GM18858 (cell line): ENCODE data around the gene POM121L2.

Experiments
- ATAC-seq: cut with Tn5 transposase; IDR thresholded peaks from one replicate; pipeline ENCODE4 v1.9.1; 2021; ENCODE audit not compliant: unreplicated experiment

The POM121L2 gene

DNA sequence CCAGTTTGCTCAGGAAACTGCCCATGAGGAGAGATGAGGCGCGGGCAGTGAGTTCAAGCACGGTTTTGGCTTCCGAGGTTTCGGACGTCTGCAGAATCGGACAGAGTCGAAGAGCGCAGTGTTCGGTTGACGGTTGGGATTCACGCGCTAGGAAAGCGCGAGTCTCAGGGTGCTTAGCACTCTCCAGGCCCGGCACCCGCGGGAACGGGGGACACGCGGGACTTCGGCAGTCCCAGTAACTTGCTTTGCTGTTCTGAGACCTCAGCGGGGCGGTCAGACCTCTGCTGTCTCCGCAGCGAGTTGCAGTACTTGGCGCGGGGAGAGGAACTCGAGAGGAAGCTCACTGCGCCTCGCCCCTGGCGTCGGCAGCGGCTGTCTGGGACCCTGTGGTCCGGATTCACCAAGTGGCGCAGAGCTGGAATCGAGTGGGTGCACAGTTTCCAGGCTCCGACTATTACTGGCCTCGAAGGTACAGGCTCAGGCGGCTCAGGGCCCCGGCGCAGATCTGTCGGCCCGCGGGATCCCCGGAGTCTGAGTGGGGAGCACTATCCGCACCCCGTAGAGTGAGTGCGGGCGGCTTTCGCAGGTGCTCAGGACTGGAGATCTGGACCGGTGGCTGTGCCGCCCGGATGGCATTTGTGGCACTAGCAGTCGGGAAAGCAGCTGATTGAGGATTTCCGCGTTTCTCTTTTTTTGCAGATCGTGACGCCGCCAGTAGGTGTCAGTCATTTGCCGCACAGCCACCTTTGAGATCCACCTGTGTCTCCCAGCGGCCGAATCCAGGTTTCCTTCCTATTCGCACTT lies at the start of gene POM121L2:
POM121L2 (minus strand) TSS at position 128 of the 804 bp plus-strand sequence; CDS start at position 25, 103 bp downstream.
- ATAC-seq = no peak

DNA sequence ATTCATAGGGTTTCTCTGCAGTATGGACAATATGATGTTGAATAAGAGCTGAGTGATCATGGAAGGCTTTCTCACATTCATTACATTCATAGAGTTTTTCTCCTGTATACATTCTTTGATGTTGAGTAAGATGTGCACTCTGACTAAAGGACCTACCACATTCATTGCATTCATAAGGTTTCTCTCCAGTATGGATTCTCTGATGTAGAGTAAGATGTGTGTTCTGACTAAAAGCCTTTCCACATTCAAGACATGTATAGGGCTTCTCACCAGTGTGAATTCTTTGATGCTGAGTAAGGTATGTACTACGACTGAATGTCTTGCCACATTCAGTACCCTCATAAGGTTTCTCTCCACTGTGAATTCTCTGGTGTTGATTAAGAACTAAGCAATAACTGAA lies 47.2 kb upstream of the POM121L2 start:
- no peak for ATAC-seq

GRCh38 chr6:27358786-27359185 lies 46.7 kb upstream of the POM121L2 start:
- ATAC-seq = no peak

GRCh38 chr6:27352850-27353249 lies 40.8 kb upstream of the POM121L2 start:
- no peak for ATAC-seq

DNA sequence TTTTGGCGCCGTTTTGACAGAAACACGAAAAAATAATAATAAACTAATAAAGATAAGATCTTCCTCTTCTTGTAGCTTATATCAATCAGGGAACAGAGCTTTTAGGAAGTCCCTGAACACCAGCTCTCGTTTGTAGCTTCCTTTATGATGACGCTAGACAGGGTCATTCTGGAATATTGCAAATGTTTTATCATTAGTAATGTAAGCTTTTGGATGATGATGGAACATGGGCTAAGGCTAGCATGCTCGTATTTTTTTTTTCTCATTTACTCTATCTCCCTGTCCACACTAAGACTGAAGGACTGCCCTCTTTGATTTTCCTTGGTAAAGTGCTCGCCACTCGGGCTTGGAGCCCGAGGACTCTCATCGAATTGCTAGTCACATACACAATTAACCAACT lies 22.1 kb upstream of the POM121L2 start:
- ATAC-seq = no peak

DNA sequence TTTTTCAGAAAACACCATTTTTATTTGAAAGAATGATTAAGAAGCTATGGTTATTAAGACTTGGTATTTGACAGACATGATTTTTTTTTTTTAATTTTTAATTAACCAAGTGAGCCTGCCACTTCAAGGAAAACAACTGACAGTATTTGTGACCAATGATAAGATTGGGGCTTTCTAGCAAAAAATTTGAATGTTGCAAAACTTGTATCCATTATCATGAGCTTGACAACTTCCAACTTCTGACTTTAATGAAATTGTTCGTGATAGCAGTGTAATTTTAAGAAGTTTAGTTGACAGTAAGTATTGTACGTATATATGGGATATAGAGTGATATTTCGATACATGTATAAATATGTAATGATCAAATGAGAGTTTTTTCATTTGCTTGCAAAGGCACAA lies 21.6 kb upstream of the POM121L2 start:
- no peak for ATAC-seq

DNA sequence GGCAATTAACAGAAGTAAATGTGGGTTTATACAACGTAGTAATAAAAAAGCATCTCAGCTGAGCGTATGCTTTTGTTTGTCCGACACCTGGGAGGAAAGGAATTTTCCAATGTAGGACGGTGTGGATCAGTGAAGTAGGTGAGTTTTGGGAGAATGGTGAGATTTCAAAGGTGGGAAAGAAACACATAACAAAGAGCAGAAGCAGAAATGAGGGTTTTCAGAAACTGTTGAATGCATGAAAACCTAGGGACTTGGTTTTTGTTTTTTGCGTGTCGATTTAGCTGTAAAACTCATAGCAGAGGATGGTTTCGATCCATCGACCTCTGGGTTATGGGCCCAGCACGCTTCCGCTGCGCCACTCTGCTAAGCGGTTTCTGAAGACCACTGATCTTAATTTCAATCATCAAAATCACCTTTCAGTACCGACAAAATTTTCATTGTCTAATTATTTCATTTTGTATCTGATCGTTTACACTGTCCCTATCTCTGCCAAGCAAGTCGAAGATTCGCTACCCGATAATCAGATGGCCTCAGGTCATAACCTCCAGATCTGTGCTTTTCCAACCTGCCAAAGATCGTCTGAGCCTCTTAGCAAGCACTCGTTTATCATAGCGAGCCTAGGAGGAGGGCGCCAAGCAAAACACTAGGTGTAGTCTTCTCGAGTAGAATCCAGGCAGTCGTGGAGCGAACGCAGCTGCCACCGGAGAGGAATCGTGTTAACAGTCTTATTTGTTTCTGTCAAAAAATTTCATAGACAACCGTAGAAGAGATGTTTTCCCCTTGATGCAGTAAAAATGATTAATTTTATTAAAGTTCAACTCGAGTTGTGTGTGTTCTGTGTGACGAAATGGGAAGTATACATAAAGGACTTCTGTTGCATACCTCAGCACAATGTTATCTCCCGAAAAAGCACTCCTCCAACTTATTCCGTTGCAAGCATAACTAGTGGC lies 20.9 kb upstream of the POM121L2 start:
- ATAC-seq = no peak

GRCh38 chr6:27327023-27327738 lies 15.1 kb upstream of the POM121L2 start:
- ATAC-seq = no peak

DNA sequence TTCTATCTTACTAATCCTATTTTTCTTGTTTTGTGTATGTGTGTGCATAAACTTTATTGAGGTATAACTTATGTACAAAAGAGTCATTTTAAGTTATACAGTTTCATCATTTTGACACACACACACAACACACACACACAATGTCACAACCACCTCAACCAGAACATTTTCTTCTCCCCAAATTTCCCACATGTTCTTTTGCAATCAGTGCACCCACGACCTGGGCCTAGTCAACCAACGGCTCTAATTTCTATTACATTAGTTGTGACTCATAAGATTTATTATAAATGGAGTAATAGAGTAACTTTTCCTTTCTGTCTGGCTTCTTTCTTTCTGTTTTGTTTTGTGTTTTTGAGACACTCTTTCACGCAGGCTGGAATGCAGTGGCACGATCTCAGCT lies 9.8 kb upstream of the POM121L2 start:
- ATAC-seq = no peak

GRCh38 chr6:27321370-27321769 lies 9.3 kb upstream of the POM121L2 start:
- no peak for ATAC-seq

DNA sequence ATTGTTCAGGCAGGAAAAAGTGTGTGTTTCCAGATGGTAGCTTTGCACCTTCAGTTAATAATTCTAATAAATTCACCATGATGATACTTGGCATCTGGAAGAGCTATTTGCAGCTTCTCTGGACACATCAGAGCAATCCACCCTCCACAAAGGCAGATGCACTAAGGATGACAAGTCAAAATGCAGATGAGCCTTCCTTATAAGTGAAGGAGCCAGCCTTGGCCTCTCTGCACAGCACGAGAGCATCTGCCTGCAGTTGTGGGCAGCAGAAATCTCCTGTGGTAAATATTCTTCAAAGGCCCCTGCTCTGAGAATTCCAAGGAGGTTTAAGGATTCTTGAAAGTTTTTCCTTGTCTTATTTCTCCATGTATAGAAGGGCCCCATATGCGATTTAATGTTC lies 6.9 kb upstream of the POM121L2 start:
- no peak for ATAC-seq

- no peak for ATAC-seq
Measured at GRCh38 chr6:27314046-27314445, 2.0 kb upstream of the POM121L2 start.

DNA sequence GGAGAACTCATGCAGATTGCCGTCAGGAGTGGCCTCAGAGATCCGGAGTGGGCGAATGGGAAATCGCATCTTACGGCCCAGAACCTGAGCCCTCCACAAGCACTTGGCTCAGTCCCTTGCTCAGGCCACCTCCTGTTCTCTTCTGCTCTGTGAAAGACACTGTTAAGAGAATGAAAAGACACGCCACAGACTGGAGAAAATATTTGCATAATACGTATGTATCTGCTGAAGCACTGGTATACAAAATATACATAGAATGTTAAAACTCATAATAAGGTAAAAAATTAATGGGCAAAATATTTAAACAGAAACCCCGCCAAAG lies 838 bp upstream of the POM121L2 start:
- ATAC-seq = no peak

DNA sequence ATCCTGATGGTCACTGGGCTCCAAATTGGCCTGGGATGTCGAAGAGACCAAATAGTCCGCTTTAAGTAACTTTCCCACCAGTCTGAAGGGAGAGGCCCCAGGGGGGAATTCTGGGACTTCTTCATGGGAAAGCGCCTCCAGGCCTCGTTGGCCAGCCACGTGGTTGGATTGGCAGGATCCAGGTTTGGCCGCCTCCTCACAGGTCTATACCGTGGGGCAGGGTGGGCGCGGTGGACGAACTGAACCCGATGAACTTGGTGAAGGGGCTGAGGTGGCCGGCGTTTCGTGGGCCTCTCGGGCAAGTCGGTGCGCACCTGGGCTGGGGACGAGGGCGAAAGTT lies 297 bp downstream of the POM121L2 start:
- no peak for ATAC-seq

GRCh38 chr6:27303613-27304272 lies 8.3 kb downstream of the POM121L2 start:
- ATAC-seq = no peak

- ATAC-seq = no peak
Measured at GRCh38 chr6:27297857-27298730, 14.0 kb downstream of the POM121L2 start.

- ATAC-seq = no peak
Measured at GRCh38 chr6:27297484-27297856, 14.6 kb downstream of the POM121L2 start.

GRCh38 chr6:27296106-27296783 lies 15.8 kb downstream of the POM121L2 start:
- no peak for ATAC-seq

DNA sequence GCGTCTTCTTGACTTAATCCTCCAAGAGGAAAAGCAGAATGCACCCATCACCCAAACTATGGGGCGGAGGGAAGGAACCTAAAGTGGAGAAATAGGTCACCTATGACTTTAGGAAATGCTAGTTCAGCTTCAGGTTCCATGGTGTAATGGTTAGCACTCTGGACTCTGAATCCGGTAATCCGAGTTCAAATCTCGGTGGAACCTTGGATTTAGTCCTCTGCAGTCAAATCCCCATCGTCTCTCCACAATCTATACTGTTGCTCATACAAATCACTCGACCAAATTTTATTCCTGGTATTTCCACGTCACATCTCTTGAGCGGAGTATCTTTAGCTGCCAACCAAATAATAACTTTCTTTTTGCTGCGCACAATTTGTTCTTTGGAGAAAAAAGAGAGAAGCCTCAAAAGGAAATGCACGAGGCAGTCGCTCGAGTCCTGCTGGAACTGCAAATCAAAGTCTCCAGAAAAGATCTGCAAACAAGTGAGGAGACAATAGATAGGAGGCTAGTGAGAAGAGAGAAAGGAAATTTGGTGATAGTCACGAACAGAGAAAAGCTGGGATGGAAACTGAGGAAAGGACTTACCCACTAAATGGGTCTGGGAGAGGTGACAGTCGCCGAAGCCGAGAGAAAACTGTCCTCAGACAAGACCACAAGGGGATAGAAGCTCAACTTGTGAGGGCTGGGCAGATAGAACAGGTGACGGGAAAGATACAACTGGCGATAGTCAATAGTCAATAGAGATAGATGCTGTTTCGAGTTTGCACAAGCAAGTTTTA lies 16.6 kb downstream of the POM121L2 start:
- no peak for ATAC-seq
